GM12873 (cell line): ENCODE measurements around the gene KCND2.

Experiments used
- CTCF ChIP-seq: IDR thresholded peaks from 2 replicates; pipeline ENCODE4 v1.5.1; 2012; ENCODE audit warnings: low read depth, mild to moderate bottlenecking, moderate library complexity, low read length, control low read depth; ENCODE audit not compliant: insufficient read depth; ENCODE audit errors: missing control alignments

The KCND2 gene

GRCh38 chr7:120353171-120353570 is 80.2 kb downstream of the KCND2 start:
- no peak for TF ChIP-seq CTCF

GRCh38 chr7:120360918-120361317 is 87.9 kb downstream of the KCND2 start:
- TF ChIP-seq CTCF, result no peak

- no peak for TF ChIP-seq CTCF
Observed at GRCh38 chr7:120363414-120363813, 90.4 kb downstream of the KCND2 start.

- TF ChIP-seq CTCF, result no peak
Observed at GRCh38 chr7:120370954-120371353, 98.0 kb downstream of the KCND2 start.

- no peak for TF ChIP-seq CTCF
Observed at GRCh38 chr7:120373174-120373573, 100.2 kb downstream of the KCND2 start.

DNA sequence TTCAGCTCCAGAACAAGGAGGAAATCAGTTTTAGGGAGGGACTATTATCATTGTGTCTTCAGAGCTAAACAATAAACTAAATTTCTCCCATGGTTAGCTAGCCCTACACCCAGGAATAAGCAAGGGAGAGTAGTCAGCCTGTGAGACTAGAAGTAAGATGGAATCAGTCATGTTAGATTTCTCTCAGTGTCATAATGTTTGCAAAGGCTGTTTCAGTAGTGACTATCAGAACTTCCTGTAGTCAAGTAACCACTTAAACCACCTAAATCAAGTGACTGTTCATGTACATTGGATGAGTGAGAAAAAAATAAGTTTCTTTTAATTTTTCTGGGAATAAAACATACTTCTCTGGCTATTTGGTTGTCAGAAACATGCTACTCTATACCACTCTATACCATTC is 121.6 kb downstream of the KCND2 start:
- no peak for TF ChIP-seq CTCF

GRCh38 chr7:120395526-120396019 is 122.6 kb downstream of the KCND2 start:
- TF ChIP-seq CTCF, result no peak
